ENCODE results near the gene ANKFN1. TPM values are rescaled to one million over a fixed set of nuclear protein-coding genes. Genes with fewer than 3 reads are reported as not detected.

Gene ANKFN1
- total RNA-seq, 1 donor from 2014 or later, result not detected

- Mint-ChIP-seq H3K4me1 (ENCODE audit: low read depth) (peaks cover 33% of the 10 kb centered on the region), H3K27ac (no peak overlapping the region), H3K27me3 (peaks cover 48% of the 10 kb centered on the region), H3K9me3 (ENCODE audit: low read depth) (no peaks in the 10 kb centered on the region), H3K4me3 (ENCODE audit: low read depth) (no peak overlapping the region), H3K36me3 (ENCODE audit: insufficient read depth) (no peaks in the 10 kb centered on the region)
- TF ChIP-seq CTCF (IDR thresholded peaks at IDR 0.05; ENCODE audit: unreplicated experiment), result no peak
- DNase-seq (ENCODE audit: low spot score, unreplicated experiment), result no peak
These were observed 41.4 kb upstream of the ANKFN1 start for GRCh38 chr17:56111706-56112485.

GRCh38 chr17:56113486-56113885 lies 39.8 kb upstream of the ANKFN1 start:
- Mint-ChIP-seq H3K4me1 (ENCODE audit: low read depth) (peaks cover 26% of the 10 kb centered on the region), H3K4me3 (ENCODE audit: low read depth) (no peak overlapping the region), H3K9me3 (ENCODE audit: low read depth) (no peaks in the 10 kb centered on the region), H3K27ac (no peak overlapping the region), H3K27me3 (peaks cover 52% of the 10 kb centered on the region), H3K36me3 (ENCODE audit: insufficient read depth) (no peaks in the 10 kb centered on the region)
- DNase-seq (ENCODE audit: low spot score, unreplicated experiment), result no peak
- TF ChIP-seq CTCF (IDR thresholded peaks at IDR 0.05; ENCODE audit: unreplicated experiment), result no peak

GRCh38 chr17:56114469-56114868 lies 38.8 kb upstream of the ANKFN1 start:
- H3K4me3 Mint-ChIP-seq (ENCODE audit: low read depth), result no peak overlapping the region
- no peak for DNase-seq (ENCODE audit: low spot score, unreplicated experiment)
- H3K9me3 Mint-ChIP-seq (ENCODE audit: low read depth), result no peaks in the 10 kb centered on the region
- H3K27ac Mint-ChIP-seq, result no peak overlapping the region
- H3K4me1 Mint-ChIP-seq (ENCODE audit: low read depth), result peaks cover 17% of the 10 kb centered on the region
- peaks cover 52% of the 10 kb centered on the region for H3K27me3 Mint-ChIP-seq
- H3K36me3 Mint-ChIP-seq (ENCODE audit: insufficient read depth), result no peaks in the 10 kb centered on the region
- no peak for TF ChIP-seq CTCF (IDR thresholded peaks at IDR 0.05; ENCODE audit: unreplicated experiment)

DNA sequence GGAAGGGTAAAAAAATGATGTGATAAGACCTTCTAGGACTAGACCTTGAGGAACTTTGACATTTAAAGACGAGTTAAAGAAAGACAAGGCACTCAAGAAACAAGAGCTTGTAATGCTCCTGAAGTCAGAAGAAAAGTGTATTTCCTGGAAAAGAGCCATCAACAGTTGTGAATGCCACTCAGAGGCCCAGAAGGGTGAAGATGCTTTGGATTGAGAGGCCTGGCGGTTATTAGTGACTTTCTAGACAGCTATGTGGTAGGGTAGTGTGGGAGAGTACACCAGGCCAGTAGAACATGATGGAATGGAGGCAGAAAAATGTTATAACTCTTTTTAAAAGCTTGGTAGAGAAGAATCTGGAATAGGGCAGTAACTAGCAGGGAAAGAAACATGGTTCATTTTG lies 34.1 kb upstream of the ANKFN1 start:
- no peak for TF ChIP-seq CTCF (IDR thresholded peaks at IDR 0.05; ENCODE audit: unreplicated experiment)
- Mint-ChIP-seq H3K9me3 (ENCODE audit: low read depth) (no peaks in the 10 kb centered on the region), H3K27ac (no peak overlapping the region), H3K4me3 (ENCODE audit: low read depth) (no peak overlapping the region), H3K4me1 (ENCODE audit: low read depth) (no peaks in the 10 kb centered on the region), H3K27me3 (peaks cover 31% of the 10 kb centered on the region), H3K36me3 (ENCODE audit: insufficient read depth) (no peaks in the 10 kb centered on the region)
- DNase-seq (ENCODE audit: low spot score, unreplicated experiment), result no peak

GRCh38 chr17:56119936-56120335 lies 33.3 kb upstream of the ANKFN1 start:
- Mint-ChIP-seq H3K27ac (no peak overlapping the region), H3K36me3 (ENCODE audit: insufficient read depth) (no peaks in the 10 kb centered on the region), H3K27me3 (peaks cover 27% of the 10 kb centered on the region), H3K4me1 (ENCODE audit: low read depth) (no peaks in the 10 kb centered on the region), H3K4me3 (ENCODE audit: low read depth) (no peak overlapping the region), H3K9me3 (ENCODE audit: low read depth) (no peaks in the 10 kb centered on the region)
- no peak for DNase-seq (ENCODE audit: low spot score, unreplicated experiment)
- no peak for TF ChIP-seq CTCF (IDR thresholded peaks at IDR 0.05; ENCODE audit: unreplicated experiment)
